Prostate gland (tissue), 2 donors: ENCODE results near the gene PRKCQ.

ENCODE experiments used
- POLR2A ChIP-seq: fragments of 450-650 bp; IDR thresholded peaks from one replicate; pipeline ENCODE4 v1.6.1; 2016; ENCODE audit warnings: antibody characterized with exemption, mild to moderate bottlenecking
- POLR2AphosphoS5 ChIP-seq: sonication (generic); formaldehyde crosslinking; IDR thresholded peaks from one replicate; pipeline ENCODE4 v1.6.1; 2017; ENCODE audit warnings: antibody characterized with exemption
- TF ChIP-seq, protein P1 (sequence below), 4 experiments: fragments of 200-600 bp in 2 of 4; fragments of 450-650 bp in 2 of 4; sonication (generic) in 2 of 4; IDR thresholded peaks; 1 replicate in 3 of 4; 2 replicates in 1 of 4; pipeline ENCODE4 v1.5.1; 2016 to 2019; ENCODE audit warnings: antibody characterized with exemption in 4 of 4, mild to moderate bottlenecking in 2 of 4, moderate library complexity in 2 of 4

DNA sequence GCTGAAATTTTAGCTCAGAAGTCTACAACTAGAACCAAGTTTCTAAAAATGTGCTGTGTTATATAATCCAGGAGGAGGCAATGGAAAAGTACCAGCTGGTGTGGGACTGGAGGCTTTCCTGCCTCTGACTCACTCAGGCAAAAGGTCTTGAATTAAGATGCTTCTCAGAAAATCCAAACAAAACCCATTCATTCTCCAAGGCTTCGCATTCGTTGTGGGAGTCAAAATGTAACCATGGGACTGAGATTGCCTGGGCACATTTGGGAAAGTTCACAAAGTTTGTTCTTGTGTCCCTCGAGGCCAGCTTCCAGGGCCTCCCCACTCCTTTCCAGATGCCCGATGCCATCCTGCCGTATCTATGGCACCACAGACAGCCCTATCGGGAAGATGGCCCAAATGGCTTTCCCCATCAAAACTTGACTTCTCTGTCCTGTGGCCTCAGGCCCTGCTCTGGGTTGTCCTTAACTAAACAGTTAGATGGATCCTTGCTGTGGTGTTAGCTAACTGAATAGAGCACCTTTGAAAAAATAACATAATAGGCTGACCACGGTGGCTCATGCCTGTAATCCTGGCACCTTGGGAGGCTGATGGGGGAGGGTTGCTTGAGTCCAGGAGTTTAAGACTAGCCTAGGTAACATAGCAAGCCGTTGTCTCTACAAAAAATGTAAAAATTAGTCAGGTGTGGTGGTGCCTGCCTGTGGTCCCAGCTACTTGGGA lies 196.8 kb downstream of the PRKCQ start:
- TF ChIP-seq, protein P1, sequence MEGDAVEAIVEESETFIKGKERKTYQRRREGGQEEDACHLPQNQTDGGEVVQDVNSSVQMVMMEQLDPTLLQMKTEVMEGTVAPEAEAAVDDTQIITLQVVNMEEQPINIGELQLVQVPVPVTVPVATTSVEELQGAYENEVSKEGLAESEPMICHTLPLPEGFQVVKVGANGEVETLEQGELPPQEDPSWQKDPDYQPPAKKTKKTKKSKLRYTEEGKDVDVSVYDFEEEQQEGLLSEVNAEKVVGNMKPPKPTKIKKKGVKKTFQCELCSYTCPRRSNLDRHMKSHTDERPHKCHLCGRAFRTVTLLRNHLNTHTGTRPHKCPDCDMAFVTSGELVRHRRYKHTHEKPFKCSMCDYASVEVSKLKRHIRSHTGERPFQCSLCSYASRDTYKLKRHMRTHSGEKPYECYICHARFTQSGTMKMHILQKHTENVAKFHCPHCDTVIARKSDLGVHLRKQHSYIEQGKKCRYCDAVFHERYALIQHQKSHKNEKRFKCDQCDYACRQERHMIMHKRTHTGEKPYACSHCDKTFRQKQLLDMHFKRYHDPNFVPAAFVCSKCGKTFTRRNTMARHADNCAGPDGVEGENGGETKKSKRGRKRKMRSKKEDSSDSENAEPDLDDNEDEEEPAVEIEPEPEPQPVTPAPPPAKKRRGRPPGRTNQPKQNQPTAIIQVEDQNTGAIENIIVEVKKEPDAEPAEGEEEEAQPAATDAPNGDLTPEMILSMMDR (IDR thresholded peaks at IDR 0.05) = no peak
- TF ChIP-seq POLR2A (no peak), POLR2AphosphoS5 (peak; percentile 26)
